HG02798 (cell line): Measurements from ENCODE around the gene BOD1.
"Not testable (repeated sequence)": the region's sequence is repeated elsewhere in the genome, so short reads cannot be mapped to it uniquely, and the experiment has no call there.

ENCODE experiments used
- ATAC-seq: cut with Tn5 transposase; IDR thresholded peaks from one replicate; pipeline ENCODE4 v1.9.1; 2021; ENCODE audit warnings: mild to moderate bottlenecking; ENCODE audit not compliant: unreplicated experiment, poor library complexity

The BOD1 gene

GRCh38 chr5:173620784-173621183 is 4.3 kb upstream of the BOD1 start:
- no peak for ATAC-seq

- ATAC-seq, result no peak
Measured at GRCh38 chr5:173618927-173619519, 2.6 kb upstream of the BOD1 start.

GRCh38 chr5:173615884-173616576 is 420 bp downstream of the BOD1 start:
- ATAC-seq, result peak; percentile 51

- ATAC-seq, result no peak
Measured at GRCh38 chr5:173614591-173614990, 1.9 kb downstream of the BOD1 start.

- no peak for ATAC-seq
Measured at GRCh38 chr5:173613433-173614159, 2.9 kb downstream of the BOD1 start.

- no peak for ATAC-seq
Measured at GRCh38 chr5:173612948-173613347, 3.5 kb downstream of the BOD1 start.

- ATAC-seq, result no peak
Measured at GRCh38 chr5:173611706-173612105, 4.7 kb downstream of the BOD1 start.

GRCh38 chr5:173604141-173604540 is 12.3 kb downstream of the BOD1 start:
- no peak for ATAC-seq

GRCh38 chr5:173602423-173602822 is 14.0 kb downstream of the BOD1 start:
- no peak for ATAC-seq

GRCh38 chr5:173598686-173599085 is 17.8 kb downstream of the BOD1 start:
- no peak for ATAC-seq

GRCh38 chr5:173597304-173597703 is 19.1 kb downstream of the BOD1 start:
- ATAC-seq, result no peak

- no peak for ATAC-seq
Measured at GRCh38 chr5:173595841-173596240, 20.6 kb downstream of the BOD1 start.

- no peak for ATAC-seq
Measured at GRCh38 chr5:173594061-173594460, 22.4 kb downstream of the BOD1 start.

- no peak for ATAC-seq
Measured at GRCh38 chr5:173592050-173592669, 24.3 kb downstream of the BOD1 start.

GRCh38 chr5:173591056-173591514 is 25.4 kb downstream of the BOD1 start:
- no peak for ATAC-seq

GRCh38 chr5:173590436-173591055 is 25.9 kb downstream of the BOD1 start:
- no peak for ATAC-seq

- not testable (repeated sequence) for ATAC-seq
Measured at GRCh38 chr5:173586133-173586532, 30.3 kb downstream of the BOD1 start.

GRCh38 chr5:173583346-173583745 is 33.1 kb downstream of the BOD1 start:
- ATAC-seq, result no peak

- ATAC-seq, result no peak
Measured at GRCh38 chr5:173582216-173583111, 34.0 kb downstream of the BOD1 start.
